Measurements from ENCODE around the gene LY6G5C.

Gene LY6G5C

DNA sequence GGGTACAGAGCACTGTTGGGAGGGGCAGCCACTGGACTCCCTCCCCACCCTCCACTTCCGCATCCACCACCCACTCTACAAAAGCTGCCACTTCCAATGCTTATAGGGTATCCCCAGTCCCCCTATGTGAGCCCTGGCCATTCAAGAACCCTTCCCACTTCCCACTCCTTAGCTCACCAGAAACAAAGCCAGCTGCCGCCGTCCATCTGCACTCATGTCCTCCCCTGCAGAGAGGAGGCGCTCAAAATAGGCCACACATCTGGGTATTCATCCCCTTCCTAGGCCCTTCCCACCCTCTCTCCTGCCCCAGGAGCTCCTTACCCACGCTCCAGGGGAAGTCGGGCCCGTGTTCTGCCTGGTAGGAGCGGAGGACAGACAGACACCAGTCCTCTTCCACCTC lies 6.5 kb upstream of the LY6G5C start:
- TF ChIP-seq CTCF (conservative IDR thresholded peaks at IDR 0.05) = no peak
- H3K27ac ChIP-seq = no peak overlapping the region

DNA sequence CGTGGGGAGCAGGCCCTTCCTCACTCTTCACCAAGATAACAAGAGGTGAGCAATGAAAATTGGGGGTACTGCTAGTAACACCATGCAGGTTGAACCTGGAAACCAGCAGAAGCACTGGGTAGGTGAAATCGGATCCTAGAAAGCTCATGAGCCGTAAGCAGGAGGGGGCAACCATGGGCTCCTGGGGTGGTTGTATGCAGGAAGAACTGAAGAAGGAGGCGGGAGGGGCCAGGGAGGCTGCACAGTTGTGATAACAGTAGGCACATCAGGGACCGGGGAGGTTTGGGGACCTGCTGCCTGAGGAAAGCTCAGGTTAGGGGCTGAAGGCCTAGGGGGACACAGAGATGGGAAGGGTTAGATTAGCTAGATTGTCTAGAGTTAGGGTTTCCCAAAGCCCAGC lies 5.6 kb upstream of the LY6G5C start:
- TF ChIP-seq CTCF (conservative IDR thresholded peaks at IDR 0.05) = no peak
- no peak overlapping the region for H3K27ac ChIP-seq

- H3K27ac ChIP-seq = no peak overlapping the region
- TF ChIP-seq CTCF (conservative IDR thresholded peaks at IDR 0.05) = no peak
These were observed 2.7 kb upstream of the LY6G5C start for GRCh38 chr6:31683591-31683990.

GRCh38 chr6:31681135-31681671 lies 336 bp upstream of the LY6G5C start:
- no peak for TF ChIP-seq CTCF (conservative IDR thresholded peaks at IDR 0.05)
- peak overlapping the region; percentile 78 for H3K27ac ChIP-seq

GRCh38 chr6:31677955-31678354 lies 2.9 kb downstream of the LY6G5C start:
- H3K27ac ChIP-seq = no peak overlapping the region
- no peak for TF ChIP-seq CTCF (conservative IDR thresholded peaks at IDR 0.05)

GRCh38 chr6:31676904-31677303 lies 4.0 kb downstream of the LY6G5C start:
- H3K27ac ChIP-seq = no peak overlapping the region
- no peak for TF ChIP-seq CTCF (conservative IDR thresholded peaks at IDR 0.05)

GRCh38 chr6:31676322-31676903 lies 4.5 kb downstream of the LY6G5C start:
- H3K27ac ChIP-seq = no peak overlapping the region
- TF ChIP-seq CTCF (conservative IDR thresholded peaks at IDR 0.05) = no peak

All from VCaP (cell line).